Dermis blood vessel endothelial cell (primary cell): ENCODE results near the gene MAN2A2. TPM values are rescaled to one million over a fixed set of nuclear protein-coding genes. Genes with fewer than 3 reads are reported as not detected.
A peak's percentile ranks its signal among the peaks of the same experiment; 100 is the strongest.

ENCODE experiments used
- DNase-seq: peaks from one replicate; pipeline ENCODE4 v3.0.0; 2010
- total RNA-seq: library from RNA; depleted of rRNA; stranded (reverse); fragments of >200 nt; gene quantifications from 2 replicates; pipeline ENCODE4 v1.2.3, GENCODE V29; 2014

Gene MAN2A2
- total RNA-seq, result 23.1 and 38.7 TPM in 2 replicates

DNA sequence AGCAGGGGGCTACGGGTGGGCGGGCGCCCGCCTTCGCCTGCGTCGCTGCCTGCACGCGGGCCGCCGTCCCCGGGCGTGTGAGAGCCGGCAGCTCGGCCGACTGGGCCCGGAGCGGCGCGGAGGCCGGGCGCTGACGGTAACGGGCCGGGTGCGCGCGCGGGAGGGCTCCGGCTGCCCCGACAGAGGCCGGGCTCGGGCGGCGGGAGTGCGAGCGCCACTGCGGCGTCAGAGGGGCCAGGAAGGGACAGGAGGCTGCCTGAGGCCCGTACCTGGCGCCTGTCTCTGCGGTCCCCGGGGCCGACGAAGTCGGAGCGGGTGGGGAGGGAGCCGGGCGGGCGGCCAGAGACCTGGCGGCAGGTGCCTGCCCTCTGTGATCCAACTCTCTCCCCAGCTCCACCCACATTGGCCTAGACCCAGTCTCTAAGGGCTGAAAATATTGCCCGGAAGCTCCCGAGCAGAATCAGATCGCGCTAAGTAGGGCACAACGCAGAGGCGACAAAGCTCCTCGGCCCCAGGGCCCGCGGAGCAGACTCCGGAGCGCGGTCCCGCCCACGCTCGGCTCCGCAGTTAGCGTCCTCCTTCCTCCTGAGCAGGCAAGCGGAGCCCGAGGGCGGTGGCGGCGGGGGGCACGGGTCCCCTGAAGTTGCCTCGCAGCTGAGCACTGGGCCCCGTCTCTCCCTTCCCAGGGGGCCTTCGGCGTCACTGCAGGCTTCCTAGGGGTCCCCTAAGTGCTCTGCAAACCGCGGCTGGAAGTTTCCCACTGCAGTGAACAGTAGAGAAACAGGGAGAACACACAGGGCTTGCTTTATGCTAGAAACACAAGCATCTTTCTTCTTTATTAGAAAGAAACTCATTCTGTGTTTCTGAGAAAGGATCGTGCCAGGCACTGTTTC lies at the start of gene MAN2A2:
Gene MAN2A2, plus strand, starts transcription at position 463 of the 893 bp plus-strand sequence. CDS start 906 bp downstream, outside the sequence.
- DNase-seq, result peak; percentile 62

DNA sequence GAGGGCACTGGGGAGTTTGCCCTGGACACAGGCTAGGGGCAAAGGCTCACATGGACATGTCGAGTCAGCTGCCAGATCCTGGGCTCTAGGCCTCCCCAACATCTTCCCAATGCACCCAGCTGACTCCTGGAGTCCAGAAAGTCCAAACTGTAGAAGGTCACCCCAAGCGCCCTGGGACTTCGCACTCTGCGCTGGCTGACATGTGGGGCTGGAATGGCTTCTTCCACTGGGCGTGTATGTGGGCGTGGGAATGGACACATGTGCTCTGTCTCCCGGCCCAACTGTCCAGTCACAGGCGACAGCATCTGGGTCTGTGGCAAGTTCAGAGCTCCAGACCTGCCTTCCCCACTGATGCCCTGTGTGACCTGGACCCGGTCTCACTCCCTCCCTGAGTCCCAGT lies 48.0 kb upstream of the MAN2A2 start:
- no peak for DNase-seq

DNA sequence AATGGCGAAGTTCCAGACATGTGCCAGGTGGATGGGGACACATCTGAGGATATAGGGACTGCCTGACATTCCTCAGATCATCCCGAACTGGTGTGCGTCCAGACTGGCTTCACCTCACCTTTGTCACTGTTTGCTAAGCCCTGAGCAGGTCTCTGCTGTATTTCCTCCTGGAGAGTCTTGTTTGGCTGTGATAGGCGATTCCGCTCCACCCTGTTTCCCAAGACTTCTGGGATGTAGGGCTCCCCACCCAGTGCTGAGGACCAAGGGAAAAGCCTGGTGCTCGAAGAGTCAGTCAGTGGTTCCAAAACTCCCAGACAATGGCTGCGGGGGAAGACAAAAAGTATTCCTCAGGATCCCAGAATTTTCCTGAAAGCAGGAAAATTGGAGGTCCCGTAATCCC lies 45.8 kb upstream of the MAN2A2 start:
- DNase-seq, result no peak

DNA sequence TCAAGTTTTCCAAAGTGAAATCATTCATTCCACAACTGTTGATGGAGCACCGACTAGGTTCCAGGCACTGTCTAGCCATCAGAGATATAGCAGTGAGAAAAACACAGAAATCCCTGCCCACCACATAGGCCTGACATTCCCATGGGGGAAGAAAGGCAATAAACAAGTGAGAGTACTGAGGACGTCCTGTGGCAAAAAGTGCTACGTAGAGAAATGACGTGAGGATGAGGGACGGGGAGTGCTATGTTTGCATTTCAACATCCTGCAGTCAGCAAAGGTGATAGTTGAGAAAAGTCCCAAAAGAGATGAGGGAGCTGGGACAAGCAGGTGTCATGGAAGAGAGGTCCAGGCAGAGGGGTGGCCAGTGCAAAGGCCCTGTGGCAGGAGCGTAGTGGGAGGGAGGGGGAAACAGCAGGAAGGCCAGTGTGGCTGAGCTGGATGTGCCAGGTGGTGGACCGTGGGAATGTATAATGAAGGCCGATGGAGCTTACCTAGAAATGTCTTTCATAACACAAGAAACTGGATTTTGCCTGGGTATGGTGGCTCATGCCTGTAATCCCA lies 45.1 kb upstream of the MAN2A2 start:
- no peak for DNase-seq

DNA sequence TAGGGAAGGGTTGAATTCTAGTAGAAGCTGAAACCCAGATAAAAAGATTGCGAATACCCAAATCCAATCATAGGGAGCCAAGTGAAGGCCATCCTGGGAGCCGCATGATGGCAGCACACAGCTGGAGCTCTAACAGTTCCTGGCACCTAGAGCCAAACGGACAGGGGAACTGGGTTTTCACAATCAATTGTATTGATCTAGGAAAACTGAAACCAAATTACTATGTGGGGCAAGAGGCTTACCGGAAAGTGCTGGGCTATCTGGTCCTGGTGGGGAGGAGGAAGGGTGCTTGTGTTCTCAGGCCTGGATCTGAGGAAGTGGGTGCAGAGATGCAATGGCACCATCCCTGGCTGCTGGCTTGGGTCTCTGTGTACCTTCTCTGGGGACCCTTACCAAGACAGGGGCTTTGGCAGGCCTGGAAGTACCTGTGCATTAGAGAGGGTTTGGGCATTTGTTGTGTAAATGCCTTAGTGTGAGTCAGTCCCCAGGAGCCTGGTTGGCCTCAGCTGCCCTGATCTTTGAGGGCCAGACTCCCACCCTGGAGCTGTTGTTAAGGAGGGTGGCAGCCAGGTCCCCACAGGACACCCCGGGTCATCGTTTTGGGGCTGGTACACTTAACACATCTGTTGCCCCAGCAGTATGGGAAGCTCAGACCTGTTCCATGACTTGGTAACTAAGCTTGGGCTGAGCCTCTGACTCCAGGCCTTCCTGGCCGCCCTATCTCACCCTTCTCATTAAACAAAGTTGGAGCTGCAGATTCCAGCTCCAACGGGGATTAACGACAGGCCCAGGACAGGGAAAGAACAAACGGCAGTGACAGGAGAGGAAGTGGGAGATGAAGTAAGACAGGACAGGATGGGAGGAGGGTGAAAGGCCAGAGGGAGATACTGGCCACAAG lies 43.6 kb upstream of the MAN2A2 start:
- DNase-seq, result no peak

DNA sequence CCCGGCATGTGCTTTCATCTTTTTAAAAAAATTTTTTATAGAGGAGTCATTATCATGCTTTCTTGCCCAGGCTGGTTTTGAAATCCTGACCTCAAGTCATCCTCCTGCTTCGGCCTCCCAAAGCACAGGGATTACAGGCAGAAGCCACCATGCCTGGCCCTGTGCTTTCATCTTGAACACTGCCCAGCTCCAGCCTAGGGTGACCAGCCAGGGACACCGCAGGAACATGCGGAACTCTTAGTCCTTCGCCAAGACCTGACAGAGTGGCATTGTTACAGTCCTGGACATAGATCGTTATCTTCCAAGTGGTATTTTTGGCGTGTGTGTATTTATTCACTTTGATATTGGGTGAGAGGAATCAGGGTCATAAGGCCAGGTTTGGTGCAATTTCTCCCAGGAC lies 42.7 kb upstream of the MAN2A2 start:
- no peak for DNase-seq

DNA sequence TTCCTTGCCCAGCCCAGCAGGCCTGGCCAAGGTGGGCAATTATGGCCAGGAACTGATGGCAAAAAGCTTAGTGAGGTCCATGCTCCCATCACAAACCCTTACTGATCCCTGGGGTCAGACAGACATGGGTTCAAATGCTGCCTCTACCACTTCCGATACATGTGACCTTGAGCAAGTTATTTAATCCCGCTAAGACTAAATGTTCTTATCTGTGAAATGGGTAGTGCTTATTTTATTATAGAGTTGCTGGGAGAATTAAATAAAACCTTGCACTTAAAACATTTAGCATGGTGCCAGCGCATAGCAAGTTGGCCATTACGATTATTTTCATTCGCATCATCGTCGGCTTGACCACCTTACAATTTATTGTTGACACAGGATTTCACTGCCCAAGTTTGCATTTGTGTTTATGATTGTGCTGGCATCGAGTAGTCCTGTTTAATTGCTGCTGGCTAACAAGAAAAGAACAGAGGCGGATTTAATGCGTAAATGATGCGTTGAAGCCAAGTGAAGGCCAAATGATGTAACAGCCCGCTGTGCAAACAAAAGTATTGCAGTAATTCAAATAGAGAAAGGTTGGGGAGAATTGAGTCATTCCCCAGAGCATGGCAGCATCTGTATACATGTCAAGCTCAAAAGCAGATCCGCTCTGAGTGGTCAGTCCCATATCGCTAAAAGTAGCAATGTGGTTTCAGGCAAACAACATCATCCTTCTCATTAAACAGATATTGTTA lies 42.0 kb upstream of the MAN2A2 start:
- DNase-seq, result no peak

DNA sequence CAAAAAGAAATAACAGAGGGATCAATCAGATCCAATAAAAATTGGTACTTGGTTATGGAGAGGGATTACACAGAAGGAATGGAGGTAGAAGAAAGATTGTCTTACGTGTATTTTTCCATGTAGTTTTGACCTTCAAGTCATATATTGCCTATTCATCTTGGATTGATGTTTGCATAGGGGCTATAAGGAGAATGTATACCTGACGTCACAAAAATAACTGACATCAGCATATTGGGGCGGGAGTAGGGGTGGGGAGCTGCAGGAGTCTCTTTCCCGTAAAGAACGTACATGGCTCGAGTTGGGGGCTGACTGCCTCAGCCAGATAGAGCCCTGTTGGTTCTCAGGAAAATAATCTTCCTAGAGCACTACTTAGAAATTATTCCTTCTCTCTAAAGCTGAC lies 40.6 kb upstream of the MAN2A2 start:
- no peak for DNase-seq

DNA sequence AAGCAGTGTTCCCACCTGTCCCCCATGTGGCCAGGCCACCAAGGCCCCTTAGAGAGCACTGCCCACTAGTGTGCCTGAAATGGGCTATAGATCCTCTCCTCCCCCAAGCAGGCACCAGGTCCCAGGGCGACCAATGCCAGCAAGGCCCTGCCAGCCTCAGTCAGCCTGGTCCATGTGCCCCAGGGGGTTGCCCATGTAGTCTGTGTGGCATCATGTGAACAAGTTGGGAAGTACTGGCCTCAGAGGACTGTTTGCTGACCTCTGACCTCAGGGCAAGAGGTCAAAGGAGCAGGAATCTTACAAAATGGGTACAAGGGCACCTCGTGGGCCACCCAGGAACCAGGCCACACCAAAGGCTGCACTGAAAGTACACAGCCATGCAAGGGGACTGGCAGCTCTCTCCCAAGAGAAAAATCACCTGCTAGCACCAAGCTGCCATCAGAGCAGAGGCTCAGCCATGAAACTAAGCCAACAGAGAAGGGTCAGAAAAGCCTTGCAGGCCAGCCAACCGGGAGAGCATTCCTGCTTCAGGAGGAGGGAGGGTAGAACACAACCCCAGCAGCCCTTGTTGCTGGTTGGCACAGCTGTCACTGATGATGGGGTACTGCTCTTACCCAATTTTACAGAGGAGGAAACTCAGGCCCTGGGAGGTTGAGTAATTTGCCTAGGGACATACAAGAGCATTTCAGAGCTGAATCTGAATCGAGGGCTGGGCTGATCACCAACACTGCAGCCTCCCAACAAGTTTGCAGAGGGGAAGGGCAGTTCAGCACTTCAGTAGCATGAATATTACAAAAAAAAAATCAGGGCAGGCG lies 39.9 kb upstream of the MAN2A2 start:
- no peak for DNase-seq

DNA sequence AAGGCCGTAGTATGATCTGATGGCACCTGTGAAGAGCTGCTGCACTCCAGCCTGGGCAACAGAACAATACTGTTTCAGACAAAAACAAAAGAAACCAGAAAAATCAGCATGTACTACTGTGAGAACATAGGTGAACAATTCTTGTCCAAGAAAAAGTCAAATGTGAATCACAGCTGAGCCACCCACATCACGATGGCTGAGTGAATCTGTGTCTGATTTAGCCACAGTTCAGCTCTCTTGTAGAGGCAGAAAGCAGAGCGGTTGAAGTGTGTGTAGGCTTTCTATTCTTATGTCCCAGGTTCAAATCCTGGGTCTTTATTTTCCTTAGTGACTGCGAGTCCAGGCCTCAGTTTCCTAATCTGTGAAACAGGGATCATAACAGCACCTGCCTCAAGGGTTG lies 39.1 kb upstream of the MAN2A2 start:
- no peak for DNase-seq

DNA sequence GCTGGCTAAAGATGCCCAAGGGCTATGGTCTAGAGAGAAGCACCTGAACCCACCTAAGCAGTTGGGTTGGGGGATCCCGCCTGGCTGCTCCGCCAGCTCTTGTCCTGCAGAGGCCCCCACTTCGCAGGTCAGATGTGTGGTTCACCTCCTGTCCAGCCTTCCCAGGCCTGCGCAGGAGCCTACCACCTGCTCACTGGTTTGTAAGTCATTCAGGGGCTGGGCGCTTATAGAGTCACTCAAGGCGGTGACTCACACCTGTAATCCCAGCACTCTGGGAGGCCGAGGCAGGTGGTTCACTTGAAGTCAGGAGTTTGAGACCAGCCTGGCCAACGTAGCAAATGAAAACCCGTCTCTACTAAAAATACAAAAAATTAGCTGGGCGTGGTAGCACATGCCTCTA lies 38.6 kb upstream of the MAN2A2 start:
- no peak for DNase-seq

DNA sequence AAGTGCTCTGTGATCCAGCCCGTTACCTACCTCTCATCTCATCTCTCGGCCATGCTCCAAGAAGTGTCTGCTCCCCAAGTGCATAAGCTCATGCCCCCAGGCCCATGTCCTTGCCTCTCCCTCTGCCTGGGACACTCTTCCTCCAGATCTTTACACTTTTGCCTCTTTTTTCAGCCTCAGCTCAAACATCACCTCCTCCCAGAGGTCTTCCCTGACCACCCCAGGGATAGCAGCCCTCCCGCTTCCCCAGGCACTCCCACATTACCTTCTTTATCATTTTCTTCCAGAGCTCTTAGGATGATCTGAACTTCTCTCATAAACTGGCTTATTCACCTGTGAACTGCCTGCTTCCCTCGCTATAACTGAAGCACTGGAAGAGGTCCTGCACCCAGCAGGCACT lies 37.4 kb upstream of the MAN2A2 start:
- DNase-seq, result no peak

DNA sequence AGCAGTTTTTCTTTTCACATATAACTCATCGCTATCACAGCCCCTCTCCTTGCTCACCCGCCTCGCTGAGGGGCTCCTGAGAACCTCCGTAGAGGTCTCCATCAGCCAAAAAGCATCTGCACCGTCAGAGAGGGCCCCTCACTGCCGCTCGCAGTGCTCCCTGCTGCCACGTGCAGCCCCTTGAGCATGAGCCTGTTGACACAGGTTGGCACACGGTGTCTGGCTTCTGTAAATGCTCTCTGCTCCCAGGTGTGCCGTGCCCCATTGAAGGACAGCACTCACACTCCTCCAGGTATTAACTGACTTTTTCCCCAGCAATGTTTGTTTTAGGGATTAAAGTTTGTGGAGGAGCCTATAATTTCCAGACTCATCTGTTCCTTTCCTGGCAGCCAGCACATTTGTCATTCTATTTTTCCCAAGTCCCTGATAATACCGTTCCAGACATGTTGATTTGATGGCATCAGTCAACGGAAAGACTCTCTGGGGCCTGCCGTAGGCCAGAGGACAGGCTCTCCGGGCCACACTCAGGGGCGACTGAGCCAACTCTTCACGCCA lies 36.9 kb upstream of the MAN2A2 start:
- DNase-seq, result no peak

DNA sequence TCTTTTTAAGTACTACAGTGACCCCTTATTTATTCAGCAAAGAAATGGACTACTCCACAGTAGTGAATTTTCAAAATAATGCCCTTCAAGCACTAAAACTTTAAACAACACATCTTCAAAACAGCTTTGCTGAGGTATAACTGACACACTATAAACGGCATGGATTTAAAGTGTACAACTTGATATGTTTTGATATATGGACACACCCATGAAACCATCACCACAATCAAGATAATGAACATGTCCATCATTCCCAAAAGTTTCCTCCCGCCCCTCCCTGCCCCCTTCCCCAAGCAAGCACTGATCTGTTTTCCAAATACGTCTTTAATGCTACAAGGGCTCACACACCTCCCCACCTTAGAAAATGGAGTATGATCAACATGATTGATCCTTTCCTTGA lies 36.3 kb upstream of the MAN2A2 start:
- no peak for DNase-seq

DNA sequence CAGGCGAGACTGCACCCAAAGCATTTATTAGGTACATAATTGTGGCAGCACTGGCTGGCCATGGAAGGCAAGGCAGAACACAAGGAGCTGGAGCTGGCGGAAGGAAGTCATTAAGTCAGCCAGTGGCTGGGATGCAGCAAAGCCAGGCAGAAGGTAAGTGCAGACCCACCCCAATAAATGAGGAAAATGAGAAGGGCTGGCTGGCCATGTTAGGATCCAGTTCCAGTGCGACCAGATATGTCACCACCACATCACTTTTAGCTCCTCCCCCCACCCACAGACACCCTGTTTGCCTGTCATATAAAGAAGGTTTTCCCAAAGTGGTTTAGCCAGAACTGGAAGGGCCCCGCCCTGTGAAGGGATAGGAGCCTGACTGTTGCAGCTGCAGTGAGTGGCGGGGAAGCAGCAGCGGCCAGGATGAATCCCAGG lies 34.8 kb upstream of the MAN2A2 start, which contains the start of gene FURIN:
Gene FURIN, plus strand, starts transcription at position 328 of the 429 bp plus-strand sequence. CDS start 7,153 bp downstream, outside the sequence.
- no peak for DNase-seq

DNA sequence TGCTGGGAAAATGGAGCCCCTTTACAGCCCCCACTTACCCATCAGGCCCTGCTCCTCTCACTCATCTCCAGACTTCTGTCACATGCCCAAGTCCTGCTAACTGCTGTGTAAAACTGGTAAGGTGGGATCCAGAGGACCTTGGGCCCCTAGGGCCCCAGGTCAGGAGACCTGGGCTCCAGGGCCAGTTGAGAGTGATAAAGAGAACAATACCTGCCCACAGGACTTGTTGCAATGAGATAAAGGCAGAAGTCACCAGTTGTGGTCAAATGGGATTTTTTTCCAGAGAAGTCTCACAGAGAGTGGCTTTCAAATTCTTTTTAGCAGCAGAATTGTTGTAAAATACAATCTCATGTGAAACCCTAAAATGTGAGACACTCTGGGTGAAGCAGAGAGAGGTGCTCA lies 34.0 kb upstream of the MAN2A2 start:
- DNase-seq, result peak; percentile 9

DNA sequence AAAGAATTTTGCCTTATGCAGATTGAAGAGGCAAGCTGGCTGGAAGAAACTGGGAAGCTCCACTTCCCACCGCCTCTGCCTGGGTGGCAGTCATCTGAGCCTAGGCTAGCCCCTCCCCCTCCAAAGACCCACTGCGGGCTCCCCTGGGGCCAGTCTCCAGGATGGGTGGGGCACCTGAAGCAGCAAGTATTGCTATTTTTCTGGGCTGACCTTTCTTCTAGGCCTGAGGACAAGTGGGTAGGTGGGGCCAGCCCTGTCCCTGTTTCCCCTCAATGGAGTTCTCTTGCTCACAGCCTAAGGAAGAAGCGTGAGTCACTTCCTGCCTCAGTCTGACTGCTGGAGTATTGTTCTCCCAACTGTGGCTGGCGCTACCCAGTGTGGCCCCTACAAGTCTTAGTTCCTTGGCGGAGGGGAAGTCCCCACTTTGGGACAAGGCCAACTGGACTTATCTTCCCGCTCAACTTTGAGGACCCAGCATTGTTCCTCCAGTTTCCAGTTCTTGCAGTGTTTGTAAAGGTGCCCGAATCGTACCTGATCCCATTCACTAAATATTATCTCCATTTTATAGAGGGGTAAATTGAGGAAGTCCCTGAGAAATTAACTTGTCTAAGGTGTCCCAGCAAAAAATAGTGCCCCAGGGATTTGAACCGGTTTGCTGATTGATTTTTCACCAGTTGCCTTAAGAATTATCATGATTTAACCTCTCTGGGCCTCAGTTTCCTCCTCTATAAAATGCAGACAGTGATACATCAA lies 33.3 kb upstream of the MAN2A2 start:
- peak; percentile 96 for DNase-seq

DNA sequence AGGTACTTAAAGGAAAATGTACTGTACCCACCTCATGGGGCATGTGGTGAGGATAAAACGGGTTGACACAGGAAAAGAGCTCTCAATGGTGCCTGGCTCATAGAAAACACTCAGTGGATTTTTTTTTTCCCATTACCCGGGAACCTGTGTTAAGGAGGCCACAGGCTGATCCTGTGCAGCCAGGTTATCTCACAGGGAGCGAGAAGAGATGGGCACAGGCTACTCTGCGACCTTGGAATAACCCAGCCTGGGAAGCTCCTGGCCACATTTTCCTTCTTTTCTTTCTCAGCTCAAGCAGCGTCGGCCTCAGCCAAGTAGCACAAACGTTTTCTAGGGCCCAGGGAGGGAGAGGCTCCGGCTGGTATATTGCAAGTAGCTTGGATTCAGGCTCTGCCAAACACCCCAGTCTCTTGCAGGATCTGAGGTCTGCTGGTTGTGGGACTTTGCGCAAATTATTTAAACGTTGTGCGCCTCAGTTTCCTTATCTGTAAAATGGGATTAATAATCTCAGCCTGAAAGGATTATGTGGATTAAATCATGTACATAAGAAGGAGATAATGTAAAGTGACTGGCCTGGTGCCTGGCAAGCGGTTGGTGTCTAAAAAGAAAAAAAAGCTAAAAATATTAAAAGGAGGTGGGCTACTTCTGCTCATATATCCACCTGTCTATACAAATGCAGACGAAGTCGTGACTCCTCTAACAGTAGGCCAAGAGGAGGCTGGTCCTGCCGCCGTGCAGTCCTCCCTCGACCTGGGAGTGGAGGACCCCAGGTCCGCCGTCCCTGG lies 32.6 kb upstream of the MAN2A2 start:
- peak; percentile 48 for DNase-seq

DNA sequence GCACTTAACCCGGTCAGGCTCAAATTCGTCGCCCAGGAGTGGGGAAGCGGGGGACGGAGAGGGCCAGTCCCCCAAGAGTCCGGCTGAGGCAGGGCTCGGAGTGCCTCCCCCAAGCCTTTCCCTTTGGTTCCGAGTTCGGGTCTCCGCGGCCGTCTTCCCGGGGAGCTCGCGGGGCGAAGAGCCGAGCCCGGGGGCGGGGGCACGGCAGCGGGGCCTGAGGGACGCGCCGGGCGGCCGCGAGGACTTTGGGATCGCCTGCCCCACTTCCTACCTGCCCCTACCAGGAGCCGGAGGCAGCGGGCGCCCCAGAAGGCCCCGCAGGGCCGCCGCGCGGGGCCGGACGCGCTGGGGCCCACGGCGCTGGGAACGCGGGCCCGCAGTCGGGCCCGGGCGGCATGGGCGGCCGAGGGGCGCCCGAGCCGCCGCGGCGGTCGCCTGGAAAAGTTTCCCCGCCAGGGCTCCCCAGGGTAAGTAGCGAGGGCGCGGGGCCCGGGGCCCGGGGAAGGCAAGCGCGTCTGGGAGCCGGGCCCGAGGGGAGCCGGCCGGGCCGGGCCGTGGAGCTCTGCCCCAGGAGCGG lies 31.9 kb upstream of the MAN2A2 start:
- peak; percentile 53 for DNase-seq
